IMR-90 (cell line): Measurements from ENCODE around the gene METTL27.

Source experiments
- ELK1 ChIP-seq: fragments of 150-350 bp; IDR thresholded peaks from 2 replicates; pipeline ENCODE4 v1.6.1; 2016; ENCODE audit warnings: low read depth, mild to moderate bottlenecking, low read length, moderate library complexity, borderline replicate concordance
- POLR2A ChIP-seq: IDR thresholded peaks from 2 replicates; pipeline ENCODE4 v1.6.1; 2012; ENCODE audit warnings: mild to moderate bottlenecking, low read depth, low read length

DNA sequence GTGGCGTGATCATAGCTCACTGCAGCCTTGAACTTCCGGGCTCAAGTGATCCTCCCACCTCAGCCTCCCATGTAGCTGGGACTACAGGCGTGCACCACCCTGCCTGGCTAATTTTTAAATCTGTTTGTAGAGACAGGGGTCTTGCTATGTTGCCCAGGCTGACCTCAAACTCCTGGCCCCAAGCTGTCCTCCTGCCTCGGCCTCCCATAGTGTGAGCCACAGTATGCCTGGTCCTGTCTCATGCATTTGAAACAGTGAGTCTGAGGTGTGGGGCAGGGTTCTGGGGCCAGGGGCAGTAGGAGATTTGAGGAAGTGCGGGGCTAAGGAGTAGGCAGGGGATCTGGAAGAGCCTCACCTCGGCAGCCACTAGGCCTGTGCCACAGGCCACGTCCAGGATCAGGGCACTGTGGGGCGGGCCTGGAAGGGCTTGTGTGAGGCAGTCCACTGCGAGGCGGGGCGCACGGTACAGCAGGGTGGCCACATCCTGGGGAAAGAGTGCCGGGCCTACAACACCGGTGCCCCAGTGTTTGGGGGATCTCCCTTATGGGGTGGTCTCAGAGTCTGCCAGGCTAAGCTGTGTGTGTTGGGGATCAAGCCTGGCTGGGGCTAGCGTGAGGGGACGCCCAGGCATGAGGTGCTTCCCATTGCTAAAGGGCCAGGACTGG, 1.5 kb downstream of the METTL27 start:
- no peak for TF ChIP-seq ELK1
- TF ChIP-seq POLR2A, result no peak
